Kidney tubule cell (primary cell): ENCODE data around the gene SDCBP2.
A peak's percentile ranks its signal among the peaks of the same experiment; 100 is the strongest.

Experiments used
- DNase-seq: peaks from one replicate; pipeline ENCODE4 v3.0.0-alpha.2; 2018; ENCODE audit warnings: low spot score

The SDCBP2 gene, protein sequence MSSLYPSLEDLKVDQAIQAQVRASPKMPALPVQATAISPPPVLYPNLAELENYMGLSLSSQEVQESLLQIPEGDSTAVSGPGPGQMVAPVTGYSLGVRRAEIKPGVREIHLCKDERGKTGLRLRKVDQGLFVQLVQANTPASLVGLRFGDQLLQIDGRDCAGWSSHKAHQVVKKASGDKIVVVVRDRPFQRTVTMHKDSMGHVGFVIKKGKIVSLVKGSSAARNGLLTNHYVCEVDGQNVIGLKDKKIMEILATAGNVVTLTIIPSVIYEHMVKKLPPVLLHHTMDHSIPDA

DNA sequence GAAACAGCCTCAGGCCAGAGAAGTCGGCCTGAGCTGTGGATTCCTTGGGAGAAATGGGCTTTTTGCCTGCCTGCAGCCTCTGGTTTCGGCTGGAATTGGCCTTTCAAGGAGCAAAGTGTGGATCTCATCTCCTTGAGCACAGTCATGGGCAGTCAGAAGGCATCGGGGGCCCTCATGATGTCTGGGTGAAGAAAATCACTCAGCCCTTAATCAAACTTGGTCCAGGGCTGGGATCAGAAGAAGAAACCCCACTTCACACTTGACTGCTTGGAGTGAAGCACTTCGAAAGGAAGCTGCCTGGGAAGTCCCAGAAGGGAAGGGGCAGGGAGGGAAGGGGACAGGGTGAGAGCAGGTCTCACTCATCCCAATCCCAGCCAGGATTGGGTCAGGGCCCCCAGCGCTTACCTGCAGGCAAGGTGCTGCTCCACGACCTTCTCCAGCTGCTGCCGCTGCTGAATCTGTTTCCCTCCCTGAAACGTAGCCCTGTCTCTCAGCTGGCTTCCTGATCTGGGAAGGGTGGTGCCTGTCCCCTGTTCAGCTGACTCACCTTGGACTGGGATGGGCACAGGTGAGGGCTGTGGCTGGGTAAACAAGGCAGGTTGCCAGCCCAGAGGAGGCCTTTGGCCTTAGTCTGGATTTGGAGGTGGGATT lies at the start of gene SDCBP2:
TSS of gene SDCBP2 (minus strand) at position 460 of the 651 bp plus-strand sequence. CDS start 8,723 bp downstream, outside the sequence.
- DNase-seq, result peak; percentile 83

DNA sequence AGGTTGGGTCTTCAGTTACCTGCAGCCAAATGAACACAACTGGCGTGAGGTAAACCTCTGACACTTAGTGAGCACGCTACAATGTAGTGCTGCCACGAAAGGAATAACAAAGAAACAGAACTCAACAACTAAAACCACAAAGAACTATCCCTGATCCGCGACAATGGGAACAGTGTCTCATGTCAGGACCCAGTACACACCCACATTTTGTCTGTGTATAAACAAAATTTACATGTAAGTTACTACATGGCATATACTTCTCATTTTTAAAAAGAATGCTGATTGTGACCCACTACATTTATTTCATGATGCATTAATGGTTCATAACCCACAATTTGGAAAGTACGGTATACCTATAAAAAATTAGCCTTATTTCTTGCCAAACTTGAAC lies 49.8 kb upstream of the SDCBP2 start:
- DNase-seq, result no peak

DNA sequence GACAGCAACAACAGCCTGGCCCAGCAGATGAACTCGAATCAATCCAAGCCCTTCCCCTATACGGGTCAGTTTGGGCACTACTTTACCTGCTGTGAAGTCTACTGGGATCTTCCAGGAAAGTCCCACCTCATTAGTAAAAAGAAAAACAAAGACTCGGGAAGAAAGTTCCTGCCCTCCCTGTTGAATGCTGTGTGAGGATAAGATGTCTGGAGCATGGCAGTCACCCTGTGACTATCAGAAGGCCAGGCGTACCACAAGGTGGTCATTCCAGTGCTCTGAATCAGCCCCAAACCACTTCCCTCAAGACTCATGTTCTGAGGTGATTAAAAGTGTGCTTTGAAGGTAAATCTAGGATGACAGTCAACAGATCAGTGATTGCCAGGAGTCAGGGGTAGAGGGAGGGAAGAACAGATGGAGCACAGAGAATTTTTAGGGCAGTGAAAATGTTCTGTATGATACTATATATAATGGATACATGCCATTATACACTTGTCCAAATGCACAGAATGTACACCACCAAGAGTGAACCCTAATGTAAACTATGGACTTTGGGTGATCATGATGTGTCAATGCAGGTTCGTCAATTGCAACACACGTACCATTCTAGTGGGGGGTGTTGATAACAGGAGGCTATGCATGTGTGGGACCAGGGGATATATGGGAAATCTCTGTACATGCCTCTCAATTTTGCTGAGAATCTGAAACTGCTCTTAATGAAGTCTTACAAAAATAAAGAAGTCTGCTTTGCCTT lies 49.2 kb upstream of the SDCBP2 start:
- DNase-seq, result peak; percentile 95

DNA sequence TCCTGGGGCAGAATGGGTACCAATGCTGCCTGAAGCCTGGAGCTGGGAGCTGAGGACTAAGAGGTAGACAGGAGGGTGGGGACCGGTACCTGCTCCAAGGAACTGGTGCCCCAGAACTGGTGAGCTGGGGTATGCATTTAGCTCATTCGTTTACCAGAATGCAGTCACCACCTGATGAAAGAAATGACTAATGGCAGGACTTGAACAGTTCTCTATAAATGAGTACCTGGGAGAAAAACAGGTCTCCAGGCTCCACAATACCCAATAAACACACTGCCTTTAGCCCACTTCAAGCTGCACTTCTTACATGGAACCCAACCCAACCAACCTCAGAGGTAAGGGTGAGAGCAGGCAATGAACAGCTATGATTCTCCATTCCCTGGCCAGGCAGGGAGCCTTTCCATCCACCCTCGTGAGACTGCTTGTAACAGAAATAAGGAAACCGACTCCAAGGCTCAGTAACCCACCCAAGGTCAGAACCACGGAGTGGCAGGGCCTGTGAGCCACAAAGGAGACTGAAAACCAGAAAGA lies 48.5 kb upstream of the SDCBP2 start:
- DNase-seq, result peak; percentile 65

DNA sequence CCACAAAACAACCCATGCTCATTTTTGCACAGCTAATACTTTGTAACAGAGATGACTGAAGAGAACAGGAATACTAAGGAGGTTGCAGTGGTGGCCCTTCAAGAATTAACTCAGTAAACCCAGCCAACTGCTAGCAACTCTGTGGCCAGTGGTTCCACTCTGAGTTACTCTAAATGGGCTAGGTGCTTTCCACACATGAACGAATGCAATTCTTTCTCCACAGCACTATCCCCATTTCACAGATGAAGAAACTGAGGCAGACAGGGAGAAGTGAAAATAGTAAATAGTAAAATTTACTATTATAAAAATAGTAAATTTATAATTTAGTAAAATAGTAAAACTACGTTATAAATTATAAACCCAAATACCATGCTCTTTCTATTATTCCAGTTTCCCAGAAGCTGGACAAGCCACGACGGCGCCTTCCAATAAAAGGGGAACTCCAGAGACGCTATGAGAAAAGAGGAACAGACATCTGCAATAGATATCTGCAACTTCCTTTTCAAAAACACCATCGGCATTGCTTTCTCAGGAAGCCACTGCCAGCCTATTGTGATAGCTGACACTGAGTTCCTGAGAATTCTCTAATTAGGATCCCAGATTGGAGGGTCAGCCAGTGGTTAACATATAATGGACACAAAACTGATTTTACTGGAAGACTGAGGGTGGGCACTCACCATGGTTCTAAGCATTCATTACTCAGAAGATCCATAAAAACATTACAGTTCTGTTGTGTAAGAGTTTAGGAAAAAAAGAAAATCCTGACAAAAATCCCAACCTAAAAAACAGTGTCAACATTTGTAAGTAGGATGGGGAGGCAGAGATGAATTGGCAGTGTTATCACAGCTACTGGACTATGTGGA lies 47.7 kb upstream of the SDCBP2 start:
- no peak for DNase-seq

DNA sequence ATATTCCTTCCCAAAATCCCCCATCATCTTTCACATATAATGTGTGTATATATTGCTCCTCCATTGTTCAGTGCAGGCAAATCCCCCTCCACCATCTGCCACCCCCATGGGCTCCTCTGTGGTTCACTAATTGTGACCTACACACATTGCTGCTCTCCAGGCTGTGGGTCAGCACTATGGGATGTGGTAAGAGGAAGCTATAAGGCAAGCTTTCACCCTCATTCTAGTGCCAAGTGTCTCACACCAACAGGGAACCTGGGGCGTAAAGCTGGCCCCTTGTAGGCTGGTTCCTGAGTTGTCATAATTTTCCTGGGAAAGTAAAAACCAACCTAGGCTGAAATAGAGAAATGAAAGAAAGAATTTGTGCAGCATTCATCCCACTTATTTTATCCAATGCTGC lies 47.1 kb upstream of the SDCBP2 start:
- DNase-seq, result no peak

DNA sequence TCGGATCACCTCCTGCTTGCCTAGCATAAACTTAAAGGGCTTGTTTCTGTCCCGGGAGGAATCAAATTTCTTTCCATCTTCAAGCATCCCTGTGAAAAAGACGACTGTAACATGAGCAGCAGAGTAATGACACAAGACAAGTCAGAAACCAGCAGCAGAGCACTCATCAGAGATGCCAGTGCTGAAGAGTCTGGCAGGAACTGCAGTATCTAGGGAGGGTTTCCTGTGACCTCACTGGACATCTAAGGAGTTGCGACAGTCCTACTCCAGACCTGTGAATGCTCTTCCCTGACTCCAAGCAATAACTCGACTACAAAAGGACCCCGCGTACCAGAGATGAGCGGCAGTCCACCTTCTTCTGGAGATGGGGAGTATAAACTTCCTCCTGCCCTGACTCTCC lies 46.6 kb upstream of the SDCBP2 start:
- DNase-seq, result no peak

DNA sequence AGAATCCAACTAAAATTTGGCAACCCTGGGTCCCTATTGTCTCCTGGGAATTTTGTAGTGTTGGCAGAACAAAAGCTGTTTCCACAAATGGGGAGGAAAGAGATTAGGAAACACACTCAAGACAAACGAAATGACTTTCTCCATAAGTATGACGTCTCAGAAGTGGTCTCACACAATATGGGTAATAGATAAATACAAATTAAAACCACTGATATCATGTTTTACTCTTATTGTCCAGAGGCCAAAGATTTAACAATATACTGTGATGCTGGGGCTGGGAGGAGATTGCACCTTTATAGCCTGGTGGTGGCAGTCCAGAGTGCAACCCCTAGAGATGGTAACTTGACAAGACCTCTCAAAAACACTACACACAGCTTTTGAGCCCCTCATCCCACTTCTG lies 45.3 kb upstream of the SDCBP2 start:
- no peak for DNase-seq

DNA sequence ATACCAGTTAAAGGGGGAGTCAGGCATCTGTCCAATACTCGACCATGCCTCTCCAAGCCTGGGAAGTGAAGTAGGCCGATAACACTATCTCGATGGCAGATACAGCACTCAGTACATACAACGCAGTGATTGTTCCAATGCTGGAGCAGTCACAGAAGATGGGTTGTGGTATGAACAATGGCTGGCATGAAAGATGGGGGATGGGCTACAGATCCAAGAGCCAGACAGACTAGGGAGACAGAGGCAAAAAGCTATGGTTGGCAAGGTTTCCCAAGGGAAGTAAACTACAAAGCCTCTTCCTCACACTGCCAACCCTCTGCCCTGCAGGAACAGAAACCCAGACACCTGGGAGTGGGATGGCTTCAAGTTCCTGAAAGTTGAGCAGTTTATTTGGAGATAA lies 44.7 kb upstream of the SDCBP2 start:
- DNase-seq, result no peak

DNA sequence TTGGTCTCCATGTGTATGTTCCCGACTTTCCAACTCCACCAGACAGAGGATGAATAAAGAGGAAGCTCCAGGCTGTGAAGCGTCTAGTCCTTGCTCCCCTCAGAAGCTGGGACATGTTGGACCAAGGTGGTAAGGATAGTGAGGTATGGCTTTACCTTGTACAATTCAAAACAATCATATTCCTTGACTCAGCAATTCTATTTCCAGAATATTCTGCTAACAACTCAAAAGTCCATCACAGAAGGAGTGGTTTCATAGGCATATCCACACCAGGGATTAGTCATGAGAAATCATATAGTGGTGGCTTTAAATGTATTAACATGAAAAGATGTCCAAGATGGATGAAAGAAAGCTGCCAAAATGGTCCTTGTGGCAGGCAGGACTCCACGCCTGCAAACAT lies 44.1 kb upstream of the SDCBP2 start:
- DNase-seq, result no peak

DNA sequence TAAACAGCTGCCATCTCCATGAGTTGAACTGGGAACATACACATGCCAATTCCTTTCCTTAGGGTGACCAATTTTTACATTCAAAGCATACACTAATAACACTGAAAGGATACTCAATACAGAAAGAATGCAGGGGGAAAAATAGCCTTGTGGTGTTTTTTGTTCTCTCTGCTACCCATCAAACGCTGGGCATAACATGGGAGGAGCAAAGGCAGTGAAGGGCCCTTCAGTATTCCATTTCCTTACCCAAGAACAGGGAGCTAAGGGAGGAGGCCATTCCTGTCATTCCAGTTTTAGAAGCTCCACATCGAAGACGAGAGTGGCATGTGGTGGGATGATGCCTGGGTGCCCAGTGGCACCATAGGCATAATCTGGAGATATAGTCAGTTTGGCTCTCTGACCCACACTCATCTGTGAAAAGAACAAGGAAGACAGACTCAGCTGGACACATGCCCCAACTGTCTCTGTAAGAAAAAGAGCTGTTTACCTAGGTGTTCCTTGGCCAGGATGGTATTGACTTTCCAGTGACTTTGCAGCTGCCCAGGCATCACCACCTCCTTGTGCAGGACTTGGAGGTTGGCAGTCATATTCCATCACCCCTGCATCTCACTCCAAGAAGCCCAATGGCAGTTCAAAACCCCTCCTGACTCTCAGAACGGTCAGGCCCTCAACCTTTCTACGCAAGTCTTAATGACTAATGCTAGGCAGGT lies 43.0 kb upstream of the SDCBP2 start:
- no peak for DNase-seq

DNA sequence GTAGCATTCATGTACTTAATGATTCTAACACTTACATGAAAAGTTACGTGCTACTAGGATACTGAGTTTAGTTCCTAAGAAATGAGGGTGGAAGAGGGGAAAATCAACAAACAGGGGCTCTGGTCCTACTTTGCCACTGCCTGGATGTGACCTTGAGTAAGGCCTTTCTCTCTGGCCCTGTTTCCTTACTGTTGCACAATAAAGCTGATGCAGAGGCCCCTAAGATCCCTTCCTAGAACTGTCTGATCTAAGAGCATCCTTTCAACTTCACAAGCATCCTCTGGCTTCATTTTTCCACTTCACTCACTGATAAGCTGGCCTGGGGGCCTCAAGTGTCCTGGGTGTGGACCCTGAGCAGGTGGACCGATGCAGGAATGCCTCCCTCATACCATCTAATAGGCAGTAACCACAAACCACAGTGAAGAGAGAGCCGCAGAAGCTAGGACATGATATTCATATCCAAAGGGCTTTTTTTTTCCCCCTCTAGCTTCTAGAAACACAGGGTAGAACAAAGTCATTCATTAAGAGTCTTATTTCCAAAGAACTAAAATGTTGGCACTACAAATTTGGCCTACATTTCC lies 42.4 kb upstream of the SDCBP2 start:
- no peak for DNase-seq

DNA sequence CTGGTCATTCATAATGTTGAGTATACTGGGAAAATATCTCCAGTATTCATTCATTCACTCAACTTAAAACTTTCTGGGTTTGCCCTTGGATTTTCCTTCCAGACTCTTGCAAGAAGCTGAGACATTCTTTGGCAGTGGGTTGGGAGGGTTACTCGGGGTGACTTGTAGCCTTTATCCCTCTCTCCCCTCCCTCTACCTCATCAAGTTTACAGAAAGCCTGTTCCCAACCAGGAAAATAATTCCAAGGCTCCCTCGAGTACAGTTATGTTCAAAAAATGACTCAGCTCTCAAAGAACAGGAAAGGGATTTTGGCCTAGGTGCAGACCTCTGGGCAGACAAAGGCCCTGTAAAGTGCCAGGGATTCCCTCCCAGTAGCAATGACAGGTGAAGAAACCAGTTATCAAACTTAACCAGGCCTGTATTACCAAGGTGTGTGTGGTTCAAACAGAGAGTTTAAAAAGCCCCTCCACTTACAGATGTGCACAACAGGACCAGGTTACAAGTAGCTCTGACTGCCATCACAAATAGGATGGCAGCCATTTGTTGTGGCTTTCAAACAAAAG lies 41.7 kb upstream of the SDCBP2 start:
- DNase-seq, result peak; percentile 30

DNA sequence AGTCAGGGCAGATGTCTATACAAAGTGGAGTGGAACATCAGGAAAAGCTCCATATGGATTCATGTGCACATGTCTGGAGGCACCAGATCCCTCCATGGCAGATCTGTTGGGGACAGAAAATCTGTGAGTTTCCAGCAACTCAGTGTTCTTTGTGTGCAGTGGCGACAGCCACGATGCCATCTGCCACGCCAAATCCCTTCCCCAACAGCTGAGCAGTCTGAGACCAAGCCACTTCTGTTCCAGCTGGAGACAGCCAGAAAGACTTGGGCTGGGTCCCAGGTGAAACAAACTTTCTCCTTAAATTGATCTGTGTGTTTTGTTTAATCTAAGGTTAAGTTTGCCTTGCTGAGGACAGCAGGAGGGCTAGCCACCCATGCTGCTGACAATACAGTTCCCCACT lies 41.0 kb upstream of the SDCBP2 start:
- no peak for DNase-seq

DNA sequence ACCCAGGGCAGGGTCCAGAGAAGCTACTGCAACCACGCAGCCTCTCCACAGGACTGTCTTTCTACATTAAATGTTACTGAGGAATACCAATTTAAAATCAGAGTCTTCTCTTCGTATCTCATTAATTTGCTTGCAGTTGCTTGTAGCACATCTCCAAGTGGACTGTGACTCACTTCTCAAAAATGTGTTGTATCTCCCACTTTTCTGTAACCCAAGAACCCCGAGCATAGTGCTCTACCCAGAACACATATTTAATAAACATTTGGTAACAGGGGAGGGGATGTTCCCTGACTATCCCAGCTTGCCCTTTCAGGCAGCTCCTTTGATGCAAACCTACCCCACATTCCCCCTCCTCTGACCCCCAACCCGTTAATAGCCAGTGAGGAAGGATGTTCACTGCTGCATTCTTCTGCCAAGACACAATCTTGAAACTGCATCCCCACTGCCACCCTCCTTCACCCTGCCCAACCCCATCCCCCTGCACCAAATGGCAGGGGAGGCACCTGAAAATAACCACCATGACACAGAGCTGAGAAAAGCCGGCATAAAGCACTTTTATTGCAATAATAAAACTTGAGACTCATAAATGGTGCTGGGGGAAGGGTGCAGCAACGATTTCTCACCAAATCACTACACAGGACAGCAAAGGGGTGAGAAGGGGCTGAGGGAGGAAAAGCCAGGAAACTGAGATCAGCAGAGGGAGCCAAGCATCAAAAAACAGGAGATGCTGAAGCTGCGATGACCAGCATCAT lies 39.7 kb upstream of the SDCBP2 start:
- no peak for DNase-seq

DNA sequence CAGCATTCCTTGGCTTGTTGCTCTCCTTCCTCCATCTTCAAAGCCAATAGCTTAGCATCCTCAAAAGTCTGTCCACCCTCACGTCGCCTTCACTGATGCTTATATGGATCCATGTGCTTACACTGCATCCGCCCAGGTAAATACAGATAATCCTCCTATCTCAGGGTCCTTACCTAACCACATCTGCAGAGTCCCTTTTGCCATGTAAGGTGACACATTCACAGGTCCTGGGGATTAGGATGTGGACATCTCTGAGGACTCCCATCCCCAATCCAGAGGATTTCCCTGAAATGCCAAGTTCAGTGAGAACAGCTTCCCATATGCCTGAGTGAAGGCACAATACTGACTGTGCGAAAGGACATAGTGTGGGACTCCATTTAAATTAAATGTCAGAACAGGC lies 38.5 kb upstream of the SDCBP2 start:
- no peak for DNase-seq

DNA sequence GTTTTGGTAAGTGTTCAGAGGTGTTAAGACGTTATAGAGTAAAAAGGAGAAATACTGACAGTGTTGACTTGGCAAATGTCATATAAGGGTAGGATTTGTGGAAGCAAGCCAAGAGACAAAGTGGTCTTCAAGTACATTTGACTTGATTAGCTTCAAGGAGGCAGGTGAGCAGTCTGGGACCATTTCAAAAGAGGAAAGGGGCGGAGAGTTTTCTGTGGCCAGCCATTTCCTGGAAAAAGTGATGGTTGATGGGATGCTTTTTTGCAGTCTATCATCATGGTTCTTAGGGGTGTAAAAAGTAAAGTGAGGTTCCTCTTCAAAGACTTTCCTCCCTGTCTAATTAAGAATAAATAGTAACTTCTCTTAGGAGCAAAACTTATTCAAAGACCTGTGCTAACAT lies 35.2 kb upstream of the SDCBP2 start:
- DNase-seq, result no peak

DNA sequence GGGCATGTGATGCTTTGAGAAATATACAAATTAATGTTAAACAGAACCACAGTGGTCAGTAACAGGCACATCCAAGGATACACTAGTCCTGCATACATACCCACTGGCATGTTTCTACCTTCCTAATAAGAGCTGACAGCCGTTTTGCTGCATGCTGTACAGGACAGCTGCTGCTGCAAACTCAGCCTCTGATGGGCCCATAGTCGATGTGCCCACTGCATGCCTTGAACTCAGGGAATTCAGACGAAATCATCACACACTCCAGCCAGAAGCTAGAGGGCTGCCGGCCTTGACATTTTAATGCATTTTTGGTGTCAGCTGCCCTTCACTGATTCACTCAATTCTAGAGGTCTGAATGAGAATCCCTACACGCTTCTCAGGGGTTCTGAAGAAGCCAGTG lies 34.6 kb upstream of the SDCBP2 start:
- DNase-seq, result no peak

DNA sequence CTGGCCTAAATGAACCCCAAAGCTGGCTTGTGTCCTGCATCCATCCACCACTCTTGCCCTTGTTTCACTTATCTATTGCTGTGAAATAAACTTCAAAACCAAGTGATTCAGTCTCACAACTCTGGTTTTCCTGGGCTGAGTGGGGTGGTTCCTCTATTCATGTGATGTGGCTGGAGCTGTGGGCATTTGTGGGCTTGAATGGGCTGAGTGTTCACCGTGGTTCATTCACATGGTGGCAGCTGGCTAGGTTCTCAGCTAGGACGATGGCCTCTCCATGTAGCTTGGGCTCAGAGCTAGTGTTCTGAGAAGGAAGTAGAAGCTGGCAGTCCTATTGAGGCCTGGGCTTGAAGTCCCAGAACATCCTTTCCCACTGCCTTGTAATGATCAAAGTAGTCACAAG lies 33.5 kb upstream of the SDCBP2 start:
- no peak for DNase-seq
